DND-41 (cell line): Measurements from ENCODE around the gene TMTC1.

Experiments used
- ATAC-seq: fragments of 200-7000 bp; cut with Tn5 transposase; 3 replicates; pipeline ENCODE4 v1.9.1; 2021; ENCODE audit warnings: low read depth; ENCODE audit not compliant: insufficient read depth
- DNase-seq: peaks from one replicate; pipeline ENCODE4 v3.0.0-alpha.2; 2020
- H2AFZ ChIP-seq: 2 replicates; pipeline ENCODE4 v1.6.0; 2012; ENCODE audit warnings: low read depth, low read length
- H3K27ac ChIP-seq: 2 replicates; pipeline ENCODE4 v1.5.1; 2012; ENCODE audit warnings: low read length, inconsistent platforms
- H3K27me3 ChIP-seq: fragments of 200-600 bp; sonication (generic); 2 replicates; pipeline ENCODE4 v1.6.0; 2012; ENCODE audit warnings: low read length, mild to moderate bottlenecking, inconsistent platforms; ENCODE audit not compliant: insufficient read depth, poor library complexity
- H3K36me3 ChIP-seq: 2 replicates; pipeline ENCODE4 v1.5.1; 2012; ENCODE audit warnings: low read length, inconsistent platforms; ENCODE audit not compliant: insufficient read depth
- H3K4me1 ChIP-seq: 2 replicates; pipeline ENCODE4 v1.5.1; 2012; ENCODE audit warnings: mild to moderate bottlenecking, low read length; ENCODE audit not compliant: insufficient read depth
- H3K4me2 ChIP-seq: 2 replicates; pipeline ENCODE4 v1.6.0; 2012; ENCODE audit warnings: mild to moderate bottlenecking, moderate library complexity, low read length, inconsistent platforms; ENCODE audit not compliant: insufficient read depth
- H3K4me3 ChIP-seq, 2 experiments: fragments of 200-600 bp in 1 of 2; shearing (Covaris generic) in 1 of 2; 2 replicates each; pipeline ENCODE4 v1.5.1; 2012 to 2016; ENCODE audit warnings: inconsistent platforms in 2 of 2, low read length in 2 of 2, mild to moderate bottlenecking in 2 of 2, low read depth in 1 of 2, moderate library complexity in 1 of 2
- H3K79me2 ChIP-seq: 2 replicates; pipeline ENCODE4 v1.6.0; 2012; ENCODE audit warnings: low read length, inconsistent platforms; ENCODE audit not compliant: insufficient read depth
- H3K9ac ChIP-seq: 2 replicates; pipeline ENCODE4 v1.6.0; 2012; ENCODE audit warnings: low read depth, mild to moderate bottlenecking, inconsistent platforms, low read length, moderate library complexity
- H3K9me3 ChIP-seq: 2 replicates; pipeline ENCODE4 v1.5.1; 2012; ENCODE audit warnings: low read length, moderate library complexity, mild to moderate bottlenecking, inconsistent platforms; ENCODE audit not compliant: insufficient read depth, severe bottlenecking
- H4K20me1 ChIP-seq: 2 replicates; pipeline ENCODE4 v1.6.0; 2012; ENCODE audit warnings: low read length; ENCODE audit not compliant: insufficient read depth
- CTCF ChIP-seq: IDR thresholded peaks from 2 replicates; pipeline ENCODE4 v1.5.1; 2012; ENCODE audit warnings: borderline replicate concordance, low read length, moderate library complexity, mild to moderate bottlenecking; ENCODE audit not compliant: poor library complexity, severe bottlenecking; ENCODE audit errors: extremely low read depth
- EZH2 ChIP-seq: IDR thresholded peaks from 3 replicates; pipeline ENCODE4 v1.6.1; 2012; ENCODE audit warnings: borderline replicate concordance, low read depth, mild to moderate bottlenecking, moderate library complexity, low read length, inconsistent platforms; ENCODE audit not compliant: severe bottlenecking

Gene TMTC1

GRCh38 chr12:29572938-29573337, 210.8 kb downstream of the TMTC1 start:
- no peaks in the 10 kb centered on the region for H3K4me1 ChIP-seq
- H3K4me2 ChIP-seq = no peak overlapping the region
- no peak overlapping the region for H3K9ac ChIP-seq
- ATAC-seq (no peak), DNase-seq (no peak)
- H2AFZ ChIP-seq = no peak overlapping the region
- H3K27ac ChIP-seq = no peak overlapping the region
- H3K36me3 ChIP-seq = no peaks in the 10 kb centered on the region
- H3K79me2 ChIP-seq = no peaks in the 10 kb centered on the region
- H4K20me1 ChIP-seq = no peaks in the 10 kb centered on the region
- no peaks in the 10 kb centered on the region for H3K9me3 ChIP-seq
- no peak overlapping the region for H3K4me3 ChIP-seq
- no peak for TF ChIP-seq CTCF
- TF ChIP-seq EZH2 = no peak
- H3K27me3 ChIP-seq = no peaks in the 10 kb centered on the region

GRCh38 chr12:29572464-29572863, 211.3 kb downstream of the TMTC1 start:
- no peak overlapping the region for H3K9ac ChIP-seq
- H3K4me2 ChIP-seq = no peak overlapping the region
- no peak overlapping the region for H2AFZ ChIP-seq
- H3K4me1 ChIP-seq = no peaks in the 10 kb centered on the region
- H3K27me3 ChIP-seq = peaks cover 3% of the 10 kb centered on the region
- DNase-seq (no peak), ATAC-seq (no peak)
- no peaks in the 10 kb centered on the region for H4K20me1 ChIP-seq
- no peak overlapping the region for H3K27ac ChIP-seq
- no peaks in the 10 kb centered on the region for H3K9me3 ChIP-seq
- no peaks in the 10 kb centered on the region for H3K79me2 ChIP-seq
- TF ChIP-seq EZH2 (no peak), CTCF (no peak)
- H3K36me3 ChIP-seq = no peaks in the 10 kb centered on the region
- no peak overlapping the region for H3K4me3 ChIP-seq

GRCh38 chr12:29569132-29569757, 214.5 kb downstream of the TMTC1 start:
- DNase-seq (no peak), ATAC-seq (no peak)
- no peak overlapping the region for H3K27ac ChIP-seq
- H3K4me1 ChIP-seq = no peaks in the 10 kb centered on the region
- no peak overlapping the region for H2AFZ ChIP-seq
- H3K9me3 ChIP-seq = no peaks in the 10 kb centered on the region
- no peak overlapping the region for H3K4me2 ChIP-seq
- no peaks in the 10 kb centered on the region for H4K20me1 ChIP-seq
- H3K79me2 ChIP-seq = no peaks in the 10 kb centered on the region
- H3K36me3 ChIP-seq = no peaks in the 10 kb centered on the region
- peaks cover 8% of the 10 kb centered on the region for H3K27me3 ChIP-seq
- TF ChIP-seq CTCF = no peak
- no peak for TF ChIP-seq EZH2
- H3K4me3 ChIP-seq = no peak overlapping the region
- H3K9ac ChIP-seq = no peak overlapping the region

- no peak for DNase-seq
- ATAC-seq = no peak
- Histone ChIP-seq H3K27ac (no peak overlapping the region), H3K27me3 (peaks cover 13% of the 10 kb centered on the region), H3K4me2 (no peak overlapping the region), H3K4me3 (no peak overlapping the region), H2AFZ (no peak overlapping the region), H3K9me3 (no peaks in the 10 kb centered on the region), H4K20me1 (no peaks in the 10 kb centered on the region), H3K36me3 (no peaks in the 10 kb centered on the region), H3K9ac (no peak overlapping the region), H3K79me2 (no peaks in the 10 kb centered on the region), H3K4me1 (no peaks in the 10 kb centered on the region)
- TF ChIP-seq EZH2 (no peak), CTCF (no peak)
Observed at GRCh38 chr12:29566441-29566840, 217.3 kb downstream of the TMTC1 start.
